ENCODE data around the gene KLK5.

KLK5 gene

DNA sequence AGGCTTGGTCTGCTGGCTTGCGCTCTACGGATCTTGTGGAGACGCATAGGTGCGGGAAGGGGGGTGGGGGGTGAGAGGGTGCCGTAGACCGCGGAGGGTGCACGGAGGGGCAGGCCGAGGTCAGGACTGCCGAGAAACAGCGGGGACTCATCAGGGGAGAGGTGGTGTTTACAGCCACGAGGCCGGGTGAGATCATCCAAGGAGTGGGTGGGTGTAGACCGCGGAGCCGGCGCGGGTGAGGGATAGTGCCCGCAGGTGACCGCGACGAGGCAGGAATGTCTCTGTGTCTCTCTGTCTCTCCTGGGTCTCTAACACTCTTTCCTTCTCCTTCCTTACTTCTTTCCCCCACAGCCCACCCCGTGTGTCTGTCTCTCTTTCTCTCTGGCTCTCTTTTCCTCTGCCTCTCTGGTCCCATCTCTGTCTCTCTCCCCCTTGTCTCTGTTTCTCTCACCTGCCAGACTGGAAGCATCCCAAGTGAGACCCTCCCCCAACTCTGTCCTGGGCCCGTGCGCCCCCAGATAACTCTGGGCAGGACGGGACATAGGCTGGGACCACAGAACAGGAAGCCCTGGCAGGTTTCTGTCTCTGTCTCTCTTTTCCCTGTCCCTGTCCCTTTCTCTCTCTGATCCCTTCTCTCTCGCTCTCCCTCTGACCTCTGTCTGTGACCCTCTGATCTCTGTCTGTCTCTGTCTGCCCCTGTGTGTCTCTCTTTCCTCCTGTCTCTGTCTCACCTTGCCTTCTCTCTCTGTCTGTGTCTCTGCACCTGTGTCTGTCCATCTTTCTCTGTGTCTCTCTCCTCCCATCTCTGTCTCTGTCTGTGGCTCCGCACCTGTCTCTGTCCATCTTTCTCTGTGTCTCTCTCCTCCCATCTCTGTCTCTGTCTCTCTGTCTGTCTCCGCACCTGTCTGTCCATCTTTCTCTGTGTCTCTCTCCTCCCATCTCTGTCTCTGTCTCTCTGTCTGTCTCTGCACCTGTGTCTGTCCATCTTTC, 39.8 kb downstream of the KLK5 start:
- no peak for TF ChIP-seq EP300 (IDR thresholded peaks at IDR 0.05; ENCODE audit: borderline replicate concordance)
- no peak for TF ChIP-seq TCF12 (IDR thresholded peaks at IDR 0.05; ENCODE audit: low read depth)
- TF ChIP-seq YY1 (IDR thresholded peaks at IDR 0.05; ENCODE audit: low read depth): no peak
- TF ChIP-seq, protein P1, sequence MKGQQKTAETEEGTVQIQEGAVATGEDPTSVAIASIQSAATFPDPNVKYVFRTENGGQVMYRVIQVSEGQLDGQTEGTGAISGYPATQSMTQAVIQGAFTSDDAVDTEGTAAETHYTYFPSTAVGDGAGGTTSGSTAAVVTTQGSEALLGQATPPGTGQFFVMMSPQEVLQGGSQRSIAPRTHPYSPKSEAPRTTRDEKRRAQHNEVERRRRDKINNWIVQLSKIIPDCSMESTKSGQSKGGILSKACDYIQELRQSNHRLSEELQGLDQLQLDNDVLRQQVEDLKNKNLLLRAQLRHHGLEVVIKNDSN (IDR thresholded peaks at IDR 0.05): no peak
- TF ChIP-seq, protein P2, sequence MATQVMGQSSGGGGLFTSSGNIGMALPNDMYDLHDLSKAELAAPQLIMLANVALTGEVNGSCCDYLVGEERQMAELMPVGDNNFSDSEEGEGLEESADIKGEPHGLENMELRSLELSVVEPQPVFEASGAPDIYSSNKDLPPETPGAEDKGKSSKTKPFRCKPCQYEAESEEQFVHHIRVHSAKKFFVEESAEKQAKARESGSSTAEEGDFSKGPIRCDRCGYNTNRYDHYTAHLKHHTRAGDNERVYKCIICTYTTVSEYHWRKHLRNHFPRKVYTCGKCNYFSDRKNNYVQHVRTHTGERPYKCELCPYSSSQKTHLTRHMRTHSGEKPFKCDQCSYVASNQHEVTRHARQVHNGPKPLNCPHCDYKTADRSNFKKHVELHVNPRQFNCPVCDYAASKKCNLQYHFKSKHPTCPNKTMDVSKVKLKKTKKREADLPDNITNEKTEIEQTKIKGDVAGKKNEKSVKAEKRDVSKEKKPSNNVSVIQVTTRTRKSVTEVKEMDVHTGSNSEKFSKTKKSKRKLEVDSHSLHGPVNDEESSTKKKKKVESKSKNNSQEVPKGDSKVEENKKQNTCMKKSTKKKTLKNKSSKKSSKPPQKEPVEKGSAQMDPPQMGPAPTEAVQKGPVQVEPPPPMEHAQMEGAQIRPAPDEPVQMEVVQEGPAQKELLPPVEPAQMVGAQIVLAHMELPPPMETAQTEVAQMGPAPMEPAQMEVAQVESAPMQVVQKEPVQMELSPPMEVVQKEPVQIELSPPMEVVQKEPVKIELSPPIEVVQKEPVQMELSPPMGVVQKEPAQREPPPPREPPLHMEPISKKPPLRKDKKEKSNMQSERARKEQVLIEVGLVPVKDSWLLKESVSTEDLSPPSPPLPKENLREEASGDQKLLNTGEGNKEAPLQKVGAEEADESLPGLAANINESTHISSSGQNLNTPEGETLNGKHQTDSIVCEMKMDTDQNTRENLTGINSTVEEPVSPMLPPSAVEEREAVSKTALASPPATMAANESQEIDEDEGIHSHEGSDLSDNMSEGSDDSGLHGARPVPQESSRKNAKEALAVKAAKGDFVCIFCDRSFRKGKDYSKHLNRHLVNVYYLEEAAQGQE (IDR thresholded peaks at IDR 0.05; ENCODE audit: low read depth): no peak
- TF ChIP-seq, protein P3, sequence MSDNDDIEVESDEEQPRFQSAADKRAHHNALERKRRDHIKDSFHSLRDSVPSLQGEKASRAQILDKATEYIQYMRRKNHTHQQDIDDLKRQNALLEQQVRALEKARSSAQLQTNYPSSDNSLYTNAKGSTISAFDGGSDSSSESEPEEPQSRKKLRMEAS (IDR thresholded peaks at IDR 0.05): no peak

DNA sequence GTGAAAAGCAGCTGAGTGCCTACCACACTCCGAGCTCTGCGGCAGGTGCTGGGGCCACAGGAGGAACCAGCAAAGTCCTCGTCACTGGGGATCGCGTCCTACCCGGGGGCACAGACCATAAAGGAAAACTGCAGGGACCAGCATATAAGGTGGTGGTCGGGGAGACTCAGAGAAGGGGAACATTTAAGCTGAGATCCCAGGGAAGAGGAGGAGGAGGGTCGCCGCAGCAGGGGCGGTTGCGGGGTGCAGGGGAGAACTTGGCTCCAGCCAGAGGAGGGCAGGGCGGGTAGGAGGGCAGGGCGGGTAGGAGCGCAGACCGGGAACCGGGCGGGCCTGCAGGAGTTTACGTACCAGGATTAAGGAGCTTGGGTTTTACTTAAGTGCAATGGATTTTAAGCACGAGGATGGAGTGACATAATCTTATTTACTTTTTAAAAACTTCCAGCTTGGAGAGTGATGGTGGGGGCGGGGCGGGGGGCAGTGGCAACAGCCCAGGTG, 40.7 kb downstream of the KLK5 start:
- TF ChIP-seq, protein P3 (IDR thresholded peaks at IDR 0.05): no peak
- TF ChIP-seq TEAD4 (IDR thresholded peaks at IDR 0.05): no peak
- no peak for TF ChIP-seq EP300 (IDR thresholded peaks at IDR 0.05; ENCODE audit: borderline replicate concordance)
- TF ChIP-seq EGR1 (IDR thresholded peaks at IDR 0.05): no peak
- TF ChIP-seq NFIC (IDR thresholded peaks at IDR 0.05): no peak
- no peak for TF ChIP-seq FOXM1 (IDR thresholded peaks at IDR 0.05; ENCODE audit: borderline replicate concordance, low read depth)
- TF ChIP-seq, protein P1 (IDR thresholded peaks at IDR 0.05): no peak
- no peak for TF ChIP-seq RAD21 (IDR thresholded peaks at IDR 0.05; ENCODE audit: low read depth)
- no peak for TF ChIP-seq TCF12 (IDR thresholded peaks at IDR 0.05; ENCODE audit: low read depth)
- TF ChIP-seq ZBTB7A (IDR thresholded peaks at IDR 0.05; ENCODE audit: low read depth): no peak
- TF ChIP-seq, protein P2 (IDR thresholded peaks at IDR 0.05; ENCODE audit: low read depth): no peak
- no peak for TF ChIP-seq CEBPB (IDR thresholded peaks at IDR 0.05)

DNA sequence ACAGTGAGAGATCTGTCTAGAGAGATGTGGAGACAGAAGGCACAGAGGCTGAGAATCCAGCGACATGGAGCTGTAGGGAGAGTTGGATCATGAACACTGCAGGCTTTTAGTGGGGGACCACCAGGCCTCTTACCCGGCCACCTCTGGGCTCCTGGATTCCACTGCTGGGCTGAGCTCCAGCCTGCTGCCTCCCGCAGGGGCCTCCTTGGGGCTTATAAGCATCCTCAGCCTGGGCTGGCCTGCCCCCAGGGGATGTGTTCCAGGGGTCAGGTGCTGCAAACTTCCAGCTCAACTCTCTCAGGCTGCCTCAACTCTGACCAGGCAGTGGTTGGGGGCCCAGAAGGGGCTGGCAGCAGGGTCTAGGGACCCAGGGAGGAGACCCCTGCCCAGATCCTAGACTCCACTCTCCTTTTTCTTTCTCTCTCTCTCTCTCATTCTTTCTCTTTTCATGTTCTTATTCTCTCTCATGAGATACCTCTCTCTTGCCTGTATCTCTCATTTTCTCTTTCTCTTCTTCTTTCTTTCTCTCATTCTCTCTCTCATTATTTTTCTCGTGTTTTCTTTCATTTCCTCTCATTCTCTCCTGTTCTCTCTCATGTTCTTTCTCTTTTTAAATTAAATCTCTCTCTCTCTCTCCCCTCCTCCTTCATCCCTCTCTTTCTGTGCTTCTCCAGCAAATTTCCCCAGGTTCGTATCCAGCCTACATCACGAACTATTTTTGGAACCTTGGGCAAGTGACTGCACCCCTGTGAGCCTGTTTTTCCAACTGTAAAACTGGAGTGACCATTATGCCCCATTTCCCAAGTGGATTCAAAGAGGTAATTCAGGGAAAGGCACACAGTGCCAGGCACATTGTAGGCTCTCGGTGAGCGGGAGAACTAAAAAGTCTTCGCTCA, 41.4 kb downstream of the KLK5 start, which contains the start of gene KLK4:
TSS of gene KLK4 (minus strand) at position 190 of the 896 bp plus-strand sequence. CDS start 657 bp downstream, outside the sequence.
- TF ChIP-seq NFIC (IDR thresholded peaks at IDR 0.05) (no peak), ZBTB7A (IDR thresholded peaks at IDR 0.05; ENCODE audit: low read depth) (no peak), EGR1 (IDR thresholded peaks at IDR 0.05) (no peak), CEBPB (IDR thresholded peaks at IDR 0.05) (no peak), TAF1 (IDR thresholded peaks at IDR 0.05; ENCODE audit: low read depth) (no peak), TEAD4 (IDR thresholded peaks at IDR 0.05) (no peak), CREB1 (IDR thresholded peaks at IDR 0.05; ENCODE audit: low read depth) (no peak), FOXM1 (IDR thresholded peaks at IDR 0.05; ENCODE audit: borderline replicate concordance, low read depth) (no peak), EP300 (IDR thresholded peaks at IDR 0.05; ENCODE audit: borderline replicate concordance) (no peak), TCF12 (IDR thresholded peaks at IDR 0.05; ENCODE audit: low read depth) (no peak), YY1 (IDR thresholded peaks at IDR 0.05; ENCODE audit: low read depth) (no peak), RAD21 (IDR thresholded peaks at IDR 0.05; ENCODE audit: low read depth) (no peak)
- TF ChIP-seq, protein P2 (IDR thresholded peaks at IDR 0.05; ENCODE audit: low read depth): no peak
- TF ChIP-seq, protein P3 (IDR thresholded peaks at IDR 0.05): no peak
- TF ChIP-seq, protein P1 (IDR thresholded peaks at IDR 0.05): no peak

All from Ishikawa (cell line).